GM23338 (cell line): ENCODE results near the gene DOCK4.

Experiments used
- CREB1 ChIP-seq: fragments of 250-450 bp; sonication (Bioruptor Pico); IDR thresholded peaks from 2 replicates; pipeline ENCODE4 v1.5.0; 2020; ENCODE audit warnings: low read depth, mild to moderate bottlenecking, moderate library complexity
- CTCF ChIP-seq, 2 experiments: fragments of 200-600 bp in 1 of 2; sonication (generic) in 1 of 2; conservative IDR thresholded peaks; 2 replicates each; pipeline versions ENCODE4 v1.5.1 to v1.6.1; 2016 to 2017; ENCODE audit warnings: antibody characterized with exemption in 2 of 2, low read depth in 2 of 2, mild to moderate bottlenecking in 2 of 2, moderate library complexity in 1 of 2
- EZH2phosphoT487 ChIP-seq: fragments of 200-600 bp; sonication (generic); IDR thresholded peaks from one replicate; pipeline ENCODE4 v1.8.1; 2018; ENCODE audit warnings: antibody characterized with exemption; ENCODE audit not compliant: unreplicated experiment
- NANOG ChIP-seq: IDR thresholded peaks from 2 replicates; pipeline ENCODE4 v1.6.1; 2016; ENCODE audit warnings: antibody characterized with exemption, borderline replicate concordance
- POLR2AphosphoS5 ChIP-seq: IDR thresholded peaks from 2 replicates; pipeline ENCODE4 v1.6.1; 2016; ENCODE audit warnings: antibody characterized with exemption, low read depth

GRCh38 chr7:112133328-112133727 is 72.9 kb downstream of the DOCK4 start:
- TF ChIP-seq CTCF (conservative IDR thresholded peaks at IDR 0.05; ENCODE audit: low read depth in 2 of 2), result no peak
- no peak for TF ChIP-seq EZH2phosphoT487
- TF ChIP-seq CREB1 (CRISPR knock-in tag), result no peak
- no peak for TF ChIP-seq NANOG
- no peak for TF ChIP-seq POLR2AphosphoS5
